ENCODE results near the gene THADA.

DNA sequence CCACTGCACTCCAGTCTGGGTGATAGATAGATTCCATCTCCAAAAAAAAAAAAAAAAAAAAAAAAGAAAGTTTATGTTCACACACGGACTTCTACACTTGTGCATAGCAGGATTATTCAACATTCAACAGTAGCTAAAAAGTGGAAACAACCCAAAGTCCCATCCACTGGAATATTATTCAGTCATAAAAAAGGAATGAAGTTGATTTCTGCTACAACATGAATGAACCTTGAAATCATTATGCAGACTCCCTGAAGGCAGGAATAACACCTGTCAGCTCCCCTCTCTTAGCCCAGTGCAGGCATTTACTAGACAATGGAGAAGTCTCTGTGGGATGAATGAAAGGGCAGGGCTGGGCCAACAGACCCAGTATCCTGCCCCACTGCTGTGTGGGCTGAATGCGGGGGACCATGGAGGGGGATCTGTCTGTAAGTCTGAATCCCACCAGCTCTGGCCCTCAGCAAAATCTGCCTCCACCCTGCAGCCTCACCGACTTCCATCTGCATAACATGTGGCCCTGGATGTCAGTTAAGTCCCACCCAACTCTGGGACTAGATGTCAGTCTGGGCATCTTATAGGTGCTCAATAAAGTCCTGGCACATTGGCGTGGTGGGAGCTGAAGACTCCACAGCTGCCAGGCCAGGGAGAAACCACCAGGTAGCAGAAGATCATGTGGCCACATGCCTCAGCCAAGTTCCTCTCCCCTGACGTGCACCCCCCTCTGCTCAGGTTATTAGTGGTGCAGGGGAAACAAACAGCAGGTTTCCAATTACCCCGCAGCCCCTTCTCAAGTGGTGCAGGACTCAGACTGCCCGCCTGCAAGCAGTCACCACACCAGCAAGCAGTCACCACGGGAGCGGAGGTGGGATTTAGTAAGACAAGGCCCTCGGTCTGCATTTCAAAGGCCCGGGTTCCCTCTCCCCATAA, 378.3 kb downstream of the THADA start:
- TF ChIP-seq POLR2A (IDR thresholded peaks at IDR 0.05) (no peak), POLR2AphosphoS5 (IDR thresholded peaks at IDR 0.05) (no peak), EP300 (IDR thresholded peaks at IDR 0.05) (no peak)
- TF ChIP-seq, protein P1, sequence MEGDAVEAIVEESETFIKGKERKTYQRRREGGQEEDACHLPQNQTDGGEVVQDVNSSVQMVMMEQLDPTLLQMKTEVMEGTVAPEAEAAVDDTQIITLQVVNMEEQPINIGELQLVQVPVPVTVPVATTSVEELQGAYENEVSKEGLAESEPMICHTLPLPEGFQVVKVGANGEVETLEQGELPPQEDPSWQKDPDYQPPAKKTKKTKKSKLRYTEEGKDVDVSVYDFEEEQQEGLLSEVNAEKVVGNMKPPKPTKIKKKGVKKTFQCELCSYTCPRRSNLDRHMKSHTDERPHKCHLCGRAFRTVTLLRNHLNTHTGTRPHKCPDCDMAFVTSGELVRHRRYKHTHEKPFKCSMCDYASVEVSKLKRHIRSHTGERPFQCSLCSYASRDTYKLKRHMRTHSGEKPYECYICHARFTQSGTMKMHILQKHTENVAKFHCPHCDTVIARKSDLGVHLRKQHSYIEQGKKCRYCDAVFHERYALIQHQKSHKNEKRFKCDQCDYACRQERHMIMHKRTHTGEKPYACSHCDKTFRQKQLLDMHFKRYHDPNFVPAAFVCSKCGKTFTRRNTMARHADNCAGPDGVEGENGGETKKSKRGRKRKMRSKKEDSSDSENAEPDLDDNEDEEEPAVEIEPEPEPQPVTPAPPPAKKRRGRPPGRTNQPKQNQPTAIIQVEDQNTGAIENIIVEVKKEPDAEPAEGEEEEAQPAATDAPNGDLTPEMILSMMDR (IDR thresholded peaks at IDR 0.05) = no peak

Measured in suprapubic skin (tissue), 4 donors.